ENCODE data around the gene TMEM201. TPM values are rescaled to one million over a fixed set of nuclear protein-coding genes. Genes with fewer than 3 reads are reported as not detected.

The TMEM201 gene
- total and polyA plus RNA-seq, 12 donors, result 10.7 to 26.0 (median 18.2) TPM

DNA sequence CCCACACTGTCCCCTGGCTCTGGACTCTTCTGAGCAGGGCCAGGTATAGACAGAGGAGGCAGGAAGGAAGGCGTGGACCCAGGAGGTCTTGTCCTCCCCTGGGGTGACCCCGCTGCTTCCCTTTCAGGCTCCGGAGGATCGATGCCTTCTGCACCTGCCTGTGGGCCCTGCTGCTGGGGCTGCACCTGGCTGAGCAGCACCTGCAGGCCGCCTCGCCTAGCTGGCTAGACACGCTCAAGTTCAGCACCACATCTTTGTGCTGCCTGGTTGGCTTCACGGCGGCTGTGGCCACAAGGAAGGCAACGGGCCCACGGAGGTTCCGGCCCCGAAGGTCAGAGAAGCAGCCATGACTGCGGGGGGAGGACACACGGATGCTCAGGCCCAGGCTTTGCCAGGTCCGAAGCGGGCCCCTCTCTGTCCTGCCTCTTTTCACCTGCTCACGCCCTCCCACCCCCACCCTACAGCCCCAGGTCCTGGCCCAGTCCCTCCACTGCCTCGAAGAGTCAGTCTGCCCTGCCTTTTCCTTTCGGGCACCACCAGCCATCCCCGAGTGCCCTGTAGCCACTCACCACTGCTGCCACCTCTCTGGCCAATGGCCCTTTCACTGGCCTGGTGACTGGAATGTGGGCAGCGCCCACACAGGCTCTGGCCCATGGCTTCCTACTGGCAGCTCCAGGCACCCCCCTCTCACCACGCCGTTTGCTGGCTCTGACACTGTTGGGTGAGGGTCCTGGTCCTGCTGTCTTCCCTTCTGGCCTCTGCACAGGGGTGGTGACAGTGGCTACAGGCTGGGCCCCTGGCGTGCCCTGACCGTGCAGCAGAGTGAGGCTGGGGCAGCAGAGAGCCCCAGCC is 13.5 kb downstream of the TMEM201 start:
- TF ChIP-seq CTCF (IDR thresholded peaks at IDR 0.05), result no peak
- H3K4me1 ChIP-seq, result peaks cover 0 to 10% (median 0%) of the 10 kb centered on the region in 9 donors
- no peaks in the 10 kb centered on the region for H3K27me3 ChIP-seq
- no peak overlapping the region for H3K27ac ChIP-seq
- 94 to 96% methylated on average over 24 to 26 of the region's 26 CpGs for WGBS, 2 donors
- intact Hi-C loops (cut with DNase I), result no loop called here
- ATAC-seq (no peak), DNase-seq (no peak)
- no peak overlapping the region for H3K4me3 ChIP-seq
- peaks cover 0 to 91% (median 36%) of the 10 kb centered on the region in 9 donors for H3K36me3 ChIP-seq
- no peaks in the 10 kb centered on the region for H3K9me3 ChIP-seq

DNA sequence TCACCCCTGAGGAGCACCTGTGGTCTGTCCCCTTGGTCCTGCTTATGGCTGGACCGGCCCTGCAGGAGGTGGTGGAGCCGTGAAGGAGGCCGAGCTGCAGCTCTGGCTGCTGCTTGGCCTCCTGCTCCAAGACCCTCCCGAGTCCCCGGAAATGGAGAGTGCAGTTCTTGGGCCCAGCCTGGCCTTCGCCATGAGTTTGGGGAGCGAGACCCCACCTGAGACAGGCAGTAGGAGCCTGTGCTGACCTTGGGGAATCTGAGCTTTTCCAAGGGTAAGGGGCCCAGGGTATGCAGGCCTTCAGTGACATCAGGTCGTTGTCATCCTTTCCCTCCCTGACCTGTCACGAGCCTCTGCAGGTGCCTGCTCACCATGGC is 14.1 kb downstream of the TMEM201 start:
- no peak for TF ChIP-seq CTCF (IDR thresholded peaks at IDR 0.05)
- intact Hi-C loops (cut with DNase I), result no loop called here
- DNase-seq, result no peak
- Histone ChIP-seq H3K27ac (no peak overlapping the region), H3K36me3 (peaks cover 0 to 91% (median 36%) of the 10 kb centered on the region in 9 donors), H3K4me3 (no peak overlapping the region), H3K4me1 (peaks cover 0 to 13% (median 0%) of the 10 kb centered on the region in 9 donors), H3K27me3 (no peaks in the 10 kb centered on the region), H3K9me3 (no peaks in the 10 kb centered on the region)
- ATAC-seq, result no peak
- 85 to 96% methylated on average over 9 of the region's 9 CpGs for WGBS, 2 donors

- peaks cover 0 to 91% (median 32%) of the 10 kb centered on the region in 9 donors for H3K36me3 ChIP-seq
- H3K27ac ChIP-seq, result no peak overlapping the region
- H3K4me3 ChIP-seq, result no peak overlapping the region
- 94 to 96% methylated on average over 14 of the region's 14 CpGs for WGBS, 2 donors
- no peaks in the 10 kb centered on the region for H3K9me3 ChIP-seq
- no peak for ATAC-seq
- no peak for TF ChIP-seq CTCF (IDR thresholded peaks at IDR 0.05)
- no peak for DNase-seq
- peaks cover 0 to 13% (median 0%) of the 10 kb centered on the region in 9 donors for H3K4me1 ChIP-seq
- no peaks in the 10 kb centered on the region for H3K27me3 ChIP-seq
- intact Hi-C loops (cut with DNase I), result no loop called here
Measured at GRCh38 chr1:9603307-9603706, 14.6 kb downstream of the TMEM201 start.

- intact Hi-C loops (cut with DNase I), result no loop called here
- Histone ChIP-seq H3K27me3 (no peaks in the 10 kb centered on the region), H3K4me1 (peaks cover 0 to 13% (median 0%) of the 10 kb centered on the region in 9 donors), H3K27ac (peak overlapping the region in 1 of 10 donors; percentile 28), H3K9me3 (no peaks in the 10 kb centered on the region), H3K36me3 (peaks cover 0 to 91% (median 25%) of the 10 kb centered on the region in 9 donors), H3K4me3 (no peak overlapping the region)
- TF ChIP-seq CTCF (IDR thresholded peaks at IDR 0.05), result peak in 4 of 9 donors; percentile 5 to 41 (median 36)
- WGBS, 2 donors, result 66 to 76% methylated on average over 42 of the region's 42 CpGs
- ATAC-seq (peak in 6 of 8 donors; percentile 18 to 48 (median 30)), DNase-seq (no peak)
Measured at GRCh38 chr1:9603766-9604753, 15.3 kb downstream of the TMEM201 start.
